GM08714 (cell line): ENCODE measurements around the gene TNNI2.

Source experiments
- H3K4me3 ChIP-seq: fragments of 200-500 bp; sonication (Bioruptor generic); 2 replicates; pipeline ENCODE4 v1.5.1; 2014; ENCODE audit warnings: mild to moderate bottlenecking, low read length, inconsistent platforms
- ZNF274 ChIP-seq: IDR thresholded peaks from 2 replicates; pipeline ENCODE4 v1.6.1; 2012; ENCODE audit warnings: mild to moderate bottlenecking, low read depth, low read length

TNNI2 gene

DNA sequence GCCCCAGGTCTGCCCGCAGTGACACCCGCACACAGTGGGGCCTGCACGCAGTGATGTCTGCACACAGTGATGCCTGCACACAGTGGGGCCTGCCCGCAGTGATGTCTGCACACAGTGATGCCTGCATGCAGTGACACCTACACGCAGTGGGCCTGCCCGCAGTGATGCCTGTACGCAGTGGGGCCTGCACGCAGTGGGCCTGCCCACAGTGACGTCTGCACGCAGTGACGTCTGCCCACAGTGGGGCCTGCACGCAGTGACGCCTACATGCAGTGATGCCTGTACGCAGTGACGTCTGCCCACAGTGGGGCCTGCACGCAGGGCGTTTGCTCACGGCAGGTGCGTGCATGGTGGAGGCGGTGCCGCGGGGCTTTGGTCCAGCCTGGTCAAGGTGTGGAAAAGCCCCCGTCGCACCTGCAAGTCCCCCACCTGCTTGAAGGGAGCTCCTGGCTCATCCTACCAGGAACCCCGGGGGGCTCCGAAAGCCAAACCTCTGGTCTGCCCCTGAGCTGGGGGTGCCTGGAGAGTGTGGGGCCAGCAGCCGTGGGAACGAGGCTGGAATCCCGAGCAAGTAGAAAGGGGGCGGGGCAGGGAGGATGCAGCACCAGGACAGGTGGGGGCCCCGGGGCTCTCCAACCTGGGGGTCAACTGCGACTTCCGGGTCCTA is 12.9 kb upstream of the TNNI2 start:
- H3K4me3 ChIP-seq: no peak overlapping the region
- TF ChIP-seq ZNF274: no peak

DNA sequence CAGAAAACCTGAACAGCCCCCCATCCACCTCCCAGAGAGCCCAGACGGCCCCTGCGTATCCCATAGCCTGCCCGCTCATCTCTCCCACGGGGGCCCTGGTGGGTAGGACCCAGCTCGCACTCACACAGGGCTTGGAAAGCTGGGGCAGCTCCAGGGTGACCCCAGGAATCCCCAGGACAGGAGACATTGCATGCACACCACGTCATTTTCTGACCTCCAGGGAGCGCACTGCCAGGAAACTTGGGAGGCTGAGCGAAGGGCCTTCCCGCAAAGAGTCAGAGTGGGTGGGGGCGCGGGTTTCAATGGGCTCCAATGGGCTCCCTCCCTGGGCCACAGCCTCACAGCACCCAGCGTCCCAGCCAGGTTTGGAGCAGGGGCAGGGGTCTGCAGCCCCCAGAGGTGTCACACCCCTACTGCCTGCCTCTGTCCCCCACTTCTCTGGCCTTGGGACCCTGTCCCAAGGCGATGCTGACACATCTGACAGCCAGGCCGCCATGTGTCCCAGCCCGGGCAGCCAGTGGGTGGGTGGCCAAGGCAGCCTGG is 12.2 kb upstream of the TNNI2 start:
- H3K4me3 ChIP-seq: no peak overlapping the region
- TF ChIP-seq ZNF274: no peak

DNA sequence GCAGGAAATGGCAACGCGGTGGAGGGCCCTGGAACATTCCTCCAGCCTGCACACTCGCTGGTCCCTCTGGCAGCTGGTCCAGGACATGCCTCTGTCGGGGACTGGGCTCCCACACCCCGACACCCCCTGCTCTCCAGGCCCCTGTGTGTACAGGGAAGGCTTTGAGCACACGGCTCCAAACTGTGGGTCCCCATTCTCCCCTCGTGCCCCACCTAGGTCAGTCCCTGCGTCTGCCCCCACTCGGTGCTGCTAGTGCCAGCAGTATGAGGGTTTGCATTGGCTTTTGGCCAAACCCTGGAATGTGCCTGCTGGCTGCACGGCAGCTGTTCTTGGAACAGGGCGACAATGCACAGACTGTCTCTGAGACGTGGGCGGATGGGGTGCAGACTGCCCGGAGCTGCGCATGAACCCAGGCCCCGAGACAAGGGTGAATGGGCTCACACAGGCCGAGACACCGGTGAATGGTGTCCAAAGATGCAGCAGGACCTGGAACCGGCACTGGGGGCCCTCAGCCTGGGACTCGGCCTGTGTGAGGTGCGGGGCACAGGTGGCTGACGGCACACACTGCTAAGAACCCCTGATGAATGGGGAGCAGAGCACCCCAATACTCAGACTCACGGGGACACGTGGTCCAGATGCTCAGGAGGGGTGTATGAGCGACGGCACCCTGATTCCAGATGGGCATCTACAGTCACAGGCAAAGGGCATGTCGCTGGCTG is 11.5 kb upstream of the TNNI2 start:
- no peak for TF ChIP-seq ZNF274
- H3K4me3 ChIP-seq: no peak overlapping the region

DNA sequence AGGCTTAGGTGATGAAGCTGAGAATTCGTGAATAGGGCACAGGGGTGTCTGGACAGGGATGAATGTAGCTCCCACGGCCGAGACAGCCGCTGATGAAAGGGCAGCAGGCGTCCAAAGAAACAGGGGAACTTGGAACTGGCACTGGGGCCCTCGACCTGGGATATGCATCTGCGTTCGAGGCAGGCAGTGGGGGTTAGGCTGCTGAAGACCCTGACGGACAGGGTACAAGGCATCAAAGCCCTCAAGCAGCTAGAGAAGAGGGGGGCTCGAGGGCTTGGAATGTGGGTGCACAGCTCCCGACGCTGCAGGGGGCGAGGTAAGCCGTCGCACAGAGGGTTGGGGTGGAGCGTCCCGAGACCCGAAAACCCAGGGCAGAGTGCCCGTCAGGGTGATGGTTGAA is 10.8 kb upstream of the TNNI2 start:
- TF ChIP-seq ZNF274: no peak
- no peak overlapping the region for H3K4me3 ChIP-seq

DNA sequence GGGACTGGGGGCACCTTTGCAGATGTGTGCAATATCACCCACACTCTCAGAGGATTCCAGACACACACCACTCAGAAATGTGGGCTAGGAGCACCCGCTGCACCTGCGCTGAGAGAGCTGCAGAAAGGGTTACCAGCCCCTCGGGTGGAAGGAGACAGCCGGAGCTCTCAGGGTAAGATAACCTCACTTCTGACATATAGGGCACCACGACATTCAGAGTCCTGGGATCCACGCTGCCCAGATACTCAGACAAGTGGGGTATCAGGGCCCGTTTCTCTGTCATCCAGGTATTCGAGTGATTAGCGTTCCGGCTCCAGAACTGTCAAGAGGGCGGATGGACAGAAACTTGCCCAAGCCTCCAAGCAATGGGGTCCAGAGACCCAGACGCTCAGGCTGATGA is 10.2 kb upstream of the TNNI2 start:
- no peak overlapping the region for H3K4me3 ChIP-seq
- no peak for TF ChIP-seq ZNF274

DNA sequence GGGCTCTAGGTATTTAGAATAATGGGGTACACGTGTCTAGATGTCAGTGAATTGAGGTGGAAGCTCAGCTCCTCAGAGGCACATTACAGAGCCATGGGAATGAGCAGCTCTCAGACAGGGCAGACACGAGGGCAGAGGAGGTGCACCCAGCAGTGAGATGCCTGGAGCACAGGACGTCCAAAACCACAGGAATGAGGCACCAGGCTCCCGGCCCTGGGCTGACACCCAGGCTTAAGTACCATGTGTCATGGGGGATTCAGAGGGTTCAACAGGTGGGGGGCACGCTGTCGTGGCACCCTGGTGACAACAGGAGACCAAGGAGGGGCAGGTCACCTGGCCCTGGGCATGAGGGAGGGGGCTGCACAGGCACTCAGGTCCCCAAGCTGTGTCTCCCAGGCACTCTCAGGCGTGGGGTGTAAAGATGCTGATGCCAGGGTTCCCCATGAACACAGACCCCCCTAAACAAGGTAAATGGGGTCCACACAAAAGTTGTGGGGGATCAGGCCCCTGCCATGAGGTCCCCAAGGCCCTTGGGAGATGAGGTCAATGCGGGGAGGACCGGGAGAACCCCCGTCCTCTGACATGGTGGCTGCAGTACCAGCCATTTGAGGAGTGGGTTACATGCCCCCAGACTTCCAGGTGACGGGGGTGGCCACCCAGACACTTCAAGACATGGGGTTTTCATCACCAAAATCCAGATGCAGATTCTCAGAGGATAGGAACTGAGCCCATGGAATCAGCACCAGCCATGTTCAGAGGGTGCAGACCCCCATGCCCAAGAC is 9.6 kb upstream of the TNNI2 start:
- TF ChIP-seq ZNF274: no peak
- H3K4me3 ChIP-seq: no peak overlapping the region

DNA sequence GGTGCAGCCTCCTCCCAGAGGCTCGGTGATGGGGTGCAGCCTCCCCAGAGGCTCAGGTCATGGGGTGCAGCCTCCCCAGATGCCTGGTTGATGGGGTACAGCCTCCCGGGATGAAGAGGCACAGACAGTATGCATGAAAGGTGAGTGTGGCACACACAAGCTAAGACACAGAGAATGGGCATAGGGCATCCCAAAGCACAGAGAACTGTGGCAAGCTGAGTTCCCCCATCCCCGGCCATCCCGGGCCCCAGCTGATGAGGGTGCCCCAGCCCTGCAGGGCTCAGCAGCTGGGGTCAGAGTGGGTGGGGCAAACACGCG is 8.8 kb upstream of the TNNI2 start:
- no peak overlapping the region for H3K4me3 ChIP-seq
- TF ChIP-seq ZNF274: no peak

DNA sequence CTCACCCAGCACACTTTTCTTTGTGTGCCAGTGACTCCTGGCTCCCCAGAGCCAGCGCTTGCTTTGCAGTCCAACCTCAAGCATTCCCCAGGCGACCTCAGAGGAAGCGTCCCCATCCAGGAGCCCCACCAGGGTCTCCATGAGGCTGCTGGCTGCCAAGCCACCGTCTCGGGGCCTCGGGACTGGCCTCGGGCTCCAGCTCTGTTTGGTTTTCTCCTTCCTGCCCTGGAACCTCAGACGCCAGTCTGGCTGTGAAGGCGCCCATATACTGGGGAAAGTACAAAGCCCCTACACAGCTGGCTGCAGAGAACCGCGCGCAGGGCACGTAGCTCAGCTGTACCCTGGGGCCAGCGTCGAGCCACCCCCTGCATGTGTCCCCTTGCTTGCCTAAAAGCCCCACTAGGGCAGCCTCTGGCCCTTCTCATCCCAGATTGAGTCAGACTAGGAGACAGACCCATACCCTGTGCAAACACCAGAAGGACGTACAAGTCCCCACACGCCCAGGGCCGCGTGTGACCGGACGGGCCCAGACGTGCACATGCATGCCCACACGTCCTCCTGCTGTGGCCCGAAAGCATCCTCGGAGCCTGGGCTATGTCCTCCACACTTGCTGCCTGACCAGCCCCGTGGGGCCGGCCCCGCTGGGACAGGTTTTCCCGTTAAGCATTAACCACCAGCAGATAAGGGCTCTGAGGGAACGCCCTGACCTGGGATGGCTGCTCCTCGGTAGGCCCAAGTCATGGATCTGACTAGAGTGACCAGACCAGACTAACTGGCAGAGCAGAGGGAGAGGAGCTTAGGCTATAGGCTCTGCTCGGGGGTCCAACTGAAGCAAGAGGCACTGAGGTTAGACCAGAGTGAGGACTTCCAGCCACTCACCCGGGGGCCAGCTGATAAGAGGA is 8.2 kb upstream of the TNNI2 start:
- H3K4me3 ChIP-seq: no peak overlapping the region
- no peak for TF ChIP-seq ZNF274

DNA sequence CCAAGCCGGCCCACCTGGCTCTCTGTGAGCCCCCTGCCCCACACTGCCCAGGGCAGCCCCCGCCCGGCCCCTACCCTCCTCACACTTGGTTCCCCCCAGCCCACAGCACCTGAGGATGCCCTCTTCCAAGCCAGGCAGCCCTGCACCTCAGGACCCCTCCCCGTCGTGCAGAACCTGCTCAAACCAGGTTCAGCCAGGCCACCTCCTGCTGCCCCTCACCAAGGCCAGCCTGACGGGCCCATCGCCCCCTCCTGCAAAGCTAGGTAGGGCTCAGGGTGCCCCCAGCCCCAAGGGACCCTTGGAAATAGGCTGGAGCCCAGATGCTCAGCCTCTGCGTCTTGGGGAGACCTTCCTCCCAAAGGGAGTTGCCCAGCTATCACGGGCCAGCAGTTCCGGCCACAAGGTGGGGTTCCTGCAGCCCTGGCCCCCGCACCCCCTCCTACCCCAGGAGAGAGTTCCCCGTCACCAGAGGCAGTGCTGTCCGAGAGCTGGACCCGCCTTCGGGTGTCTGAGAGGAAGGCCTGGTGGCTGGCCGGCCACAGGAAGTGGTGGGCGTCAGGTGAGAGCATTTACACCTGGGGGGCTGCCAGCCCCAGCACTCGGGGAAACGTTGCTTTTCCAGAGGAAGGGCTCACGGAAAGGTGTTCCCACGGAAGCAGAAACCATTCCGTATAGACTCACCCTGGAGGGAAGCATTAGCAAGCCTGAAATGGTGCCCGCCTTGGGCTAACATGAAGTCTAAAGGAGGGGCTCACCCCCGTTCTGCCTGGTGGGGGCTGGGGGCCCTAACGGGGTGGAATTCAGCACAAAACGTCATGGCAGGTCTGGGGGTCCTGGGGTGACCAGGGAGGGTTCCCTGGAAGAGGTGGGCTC is 7.2 kb upstream of the TNNI2 start:
- no peak for TF ChIP-seq ZNF274

DNA sequence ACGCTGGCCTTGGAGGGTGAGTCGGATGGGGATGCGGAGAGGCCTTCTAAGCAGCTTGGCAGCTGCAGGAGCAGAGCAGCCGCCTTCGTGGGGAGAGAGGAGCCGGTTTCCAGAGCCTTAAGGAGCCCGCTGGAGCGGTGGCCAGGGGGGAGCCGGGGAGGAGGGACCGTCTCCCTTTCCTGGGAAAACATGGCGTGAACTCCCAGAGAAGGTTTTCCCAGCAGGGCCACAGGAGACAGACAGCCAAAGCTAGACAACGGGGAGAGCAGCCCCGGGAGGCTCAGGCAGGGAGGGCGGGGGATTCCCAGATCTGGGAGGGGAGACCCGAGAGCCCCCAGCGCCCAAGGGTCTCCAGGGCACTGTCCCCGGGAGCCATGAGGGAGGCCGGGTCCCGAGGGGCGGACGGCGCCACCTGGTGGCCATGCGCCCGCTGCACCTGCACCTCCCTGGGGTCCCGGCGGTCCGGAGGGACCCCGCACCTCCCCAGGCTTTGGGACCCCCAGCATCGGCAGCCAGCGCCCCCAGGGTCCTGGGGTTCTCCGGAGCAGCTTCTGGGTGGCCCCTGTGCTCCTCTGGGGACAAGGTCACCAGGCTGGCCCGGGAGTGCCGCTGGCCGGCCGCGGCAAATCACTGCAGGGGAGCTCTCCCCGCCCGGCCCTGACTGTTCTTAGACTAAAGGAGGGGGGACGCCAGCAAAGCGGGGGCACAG is 6.4 kb upstream of the TNNI2 start:
- TF ChIP-seq ZNF274: no peak
- H3K4me3 ChIP-seq: no peak overlapping the region

More for the DNA sequence above, 7.2 kb upstream of the TNNI2 start:
- H3K4me3 ChIP-seq: no peak overlapping the region

DNA sequence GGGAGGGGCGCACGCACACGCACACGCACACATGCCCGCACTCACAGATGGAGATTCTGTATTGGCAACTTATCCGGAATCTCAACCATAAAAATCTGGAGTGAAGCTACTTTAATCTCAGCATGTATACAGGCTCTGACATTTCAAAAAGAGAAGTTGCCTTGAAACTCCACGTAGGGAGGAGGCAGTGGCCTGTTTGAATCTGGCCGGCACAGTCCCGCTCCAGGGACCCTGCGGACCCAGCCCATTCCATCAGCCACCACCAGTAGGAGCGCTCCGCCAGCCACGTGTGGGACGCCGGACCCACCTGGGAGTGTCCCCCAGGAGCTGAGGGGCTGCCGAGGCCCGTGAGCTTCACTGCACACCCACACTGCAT is 5.9 kb upstream of the TNNI2 start:
- TF ChIP-seq ZNF274: no peak
- no peak overlapping the region for H3K4me3 ChIP-seq

DNA sequence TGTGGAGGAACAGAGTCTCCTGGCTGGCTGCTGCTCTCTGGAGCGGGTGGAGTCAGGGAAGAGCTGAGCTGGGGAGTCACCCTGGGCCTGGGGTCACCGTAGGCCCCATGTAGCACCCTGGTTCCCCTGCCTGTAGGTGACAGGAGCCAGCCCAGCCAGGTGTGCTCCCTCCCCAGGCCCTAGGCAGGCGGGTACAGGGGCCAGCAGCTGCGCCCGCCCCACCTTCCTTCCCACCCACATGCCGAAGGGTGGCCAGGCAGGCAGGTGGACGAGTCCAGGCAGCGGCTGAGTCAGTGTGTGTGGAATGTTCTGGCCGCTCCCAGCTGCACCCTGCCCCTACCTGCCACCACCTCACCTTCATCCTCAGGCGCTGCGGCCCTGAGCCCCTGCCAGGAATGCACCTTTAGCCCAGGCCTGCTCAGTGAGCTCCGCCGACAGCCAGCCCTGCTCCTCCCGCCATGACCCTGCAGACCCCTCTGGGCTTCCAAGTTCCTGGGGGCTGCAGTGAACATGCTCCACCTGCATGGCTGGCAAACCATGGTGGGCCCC is 4.6 kb upstream of the TNNI2 start:
- TF ChIP-seq ZNF274: no peak

More for the DNA sequence above, 4.6 kb upstream of the TNNI2 start:
- H3K4me3 ChIP-seq: no peak overlapping the region
